ENCODE measurements around the gene MGAT4A. TPM values are rescaled to one million over a fixed set of nuclear protein-coding genes. Genes with fewer than 3 reads are reported as not detected.

MGAT4A gene
- total and polyA plus RNA-seq, 2 experiments from 2014 or later, result 4.4 to 5.6 TPM

DNA sequence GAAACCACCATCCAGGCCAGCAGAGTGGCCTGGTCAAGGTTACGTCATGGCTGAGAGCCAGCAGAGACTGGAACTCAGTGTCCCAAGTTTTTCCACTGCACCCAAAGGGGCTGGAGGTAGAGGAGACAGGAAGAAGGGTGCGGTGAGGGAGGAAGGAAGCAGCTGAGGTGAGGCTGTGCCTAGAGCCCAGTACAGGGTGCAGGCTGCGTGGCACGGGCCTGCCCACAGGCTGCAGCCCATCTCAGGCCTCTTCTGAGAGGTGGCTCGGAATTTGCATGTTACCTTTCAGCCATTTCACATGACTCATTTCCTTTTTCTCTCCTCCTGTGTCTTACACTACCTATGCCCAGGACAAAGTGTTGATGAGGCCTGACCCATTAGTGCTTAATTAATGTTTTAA lies 13.7 kb upstream of the MGAT4A start:
- Mint-ChIP-seq H3K27ac (no peak overlapping the region), H3K4me3 (no peak overlapping the region), H3K27me3 (ENCODE audit: insufficient read depth, low read depth, poor library complexity) (peaks cover 9% of the 10 kb centered on the region), H3K36me3 (ENCODE audit: low read depth) (no peaks in the 10 kb centered on the region), H3K4me1 (peaks cover 12% of the 10 kb centered on the region), H3K9me3 (no peaks in the 10 kb centered on the region)
- Histone ChIP-seq H3K27ac (ENCODE audit: low read depth) (no peak overlapping the region), H3K4me1 (ENCODE audit: insufficient read depth) (no peaks in the 10 kb centered on the region), H3F3A (replicated peaks; ENCODE audit: low read depth) (no peaks in the 10 kb centered on the region), H3K4me2 (no peak overlapping the region), H3K9me2 (ENCODE audit: insufficient read depth) (no peaks in the 10 kb centered on the region), H3K4me3 (no peak overlapping the region), H2AFZ (no peak overlapping the region), H3K79me2 (replicated peaks; ENCODE audit: insufficient read depth) (no peaks in the 10 kb centered on the region), H4K20me1 (replicated peaks; ENCODE audit: insufficient read depth) (no peaks in the 10 kb centered on the region), H3K27me3 (ENCODE audit: insufficient read depth) (no peaks in the 10 kb centered on the region), H3K36me3 (ENCODE audit: insufficient read depth) (no peaks in the 10 kb centered on the region)
- TF ChIP-seq, protein P1, sequence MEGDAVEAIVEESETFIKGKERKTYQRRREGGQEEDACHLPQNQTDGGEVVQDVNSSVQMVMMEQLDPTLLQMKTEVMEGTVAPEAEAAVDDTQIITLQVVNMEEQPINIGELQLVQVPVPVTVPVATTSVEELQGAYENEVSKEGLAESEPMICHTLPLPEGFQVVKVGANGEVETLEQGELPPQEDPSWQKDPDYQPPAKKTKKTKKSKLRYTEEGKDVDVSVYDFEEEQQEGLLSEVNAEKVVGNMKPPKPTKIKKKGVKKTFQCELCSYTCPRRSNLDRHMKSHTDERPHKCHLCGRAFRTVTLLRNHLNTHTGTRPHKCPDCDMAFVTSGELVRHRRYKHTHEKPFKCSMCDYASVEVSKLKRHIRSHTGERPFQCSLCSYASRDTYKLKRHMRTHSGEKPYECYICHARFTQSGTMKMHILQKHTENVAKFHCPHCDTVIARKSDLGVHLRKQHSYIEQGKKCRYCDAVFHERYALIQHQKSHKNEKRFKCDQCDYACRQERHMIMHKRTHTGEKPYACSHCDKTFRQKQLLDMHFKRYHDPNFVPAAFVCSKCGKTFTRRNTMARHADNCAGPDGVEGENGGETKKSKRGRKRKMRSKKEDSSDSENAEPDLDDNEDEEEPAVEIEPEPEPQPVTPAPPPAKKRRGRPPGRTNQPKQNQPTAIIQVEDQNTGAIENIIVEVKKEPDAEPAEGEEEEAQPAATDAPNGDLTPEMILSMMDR (conservative IDR thresholded peaks at IDR 0.05; ENCODE audit: low read depth in 2 of 2), result no peak
- TF ChIP-seq NANOG (IDR thresholded peaks at IDR 0.05; ENCODE audit: borderline replicate concordance) (no peak), EZH2phosphoT487 (IDR thresholded peaks at IDR 0.05; ENCODE audit: unreplicated experiment) (no peak), ZNF114 (CRISPR knock-in tag; IDR thresholded peaks at IDR 0.05) (no peak), STAT1 (IDR thresholded peaks at IDR 0.05; ENCODE audit: unreplicated experiment) (no peak), JUNB (IDR thresholded peaks at IDR 0.05; ENCODE audit: unreplicated experiment) (no peak)
- TF ChIP-seq, protein P2, sequence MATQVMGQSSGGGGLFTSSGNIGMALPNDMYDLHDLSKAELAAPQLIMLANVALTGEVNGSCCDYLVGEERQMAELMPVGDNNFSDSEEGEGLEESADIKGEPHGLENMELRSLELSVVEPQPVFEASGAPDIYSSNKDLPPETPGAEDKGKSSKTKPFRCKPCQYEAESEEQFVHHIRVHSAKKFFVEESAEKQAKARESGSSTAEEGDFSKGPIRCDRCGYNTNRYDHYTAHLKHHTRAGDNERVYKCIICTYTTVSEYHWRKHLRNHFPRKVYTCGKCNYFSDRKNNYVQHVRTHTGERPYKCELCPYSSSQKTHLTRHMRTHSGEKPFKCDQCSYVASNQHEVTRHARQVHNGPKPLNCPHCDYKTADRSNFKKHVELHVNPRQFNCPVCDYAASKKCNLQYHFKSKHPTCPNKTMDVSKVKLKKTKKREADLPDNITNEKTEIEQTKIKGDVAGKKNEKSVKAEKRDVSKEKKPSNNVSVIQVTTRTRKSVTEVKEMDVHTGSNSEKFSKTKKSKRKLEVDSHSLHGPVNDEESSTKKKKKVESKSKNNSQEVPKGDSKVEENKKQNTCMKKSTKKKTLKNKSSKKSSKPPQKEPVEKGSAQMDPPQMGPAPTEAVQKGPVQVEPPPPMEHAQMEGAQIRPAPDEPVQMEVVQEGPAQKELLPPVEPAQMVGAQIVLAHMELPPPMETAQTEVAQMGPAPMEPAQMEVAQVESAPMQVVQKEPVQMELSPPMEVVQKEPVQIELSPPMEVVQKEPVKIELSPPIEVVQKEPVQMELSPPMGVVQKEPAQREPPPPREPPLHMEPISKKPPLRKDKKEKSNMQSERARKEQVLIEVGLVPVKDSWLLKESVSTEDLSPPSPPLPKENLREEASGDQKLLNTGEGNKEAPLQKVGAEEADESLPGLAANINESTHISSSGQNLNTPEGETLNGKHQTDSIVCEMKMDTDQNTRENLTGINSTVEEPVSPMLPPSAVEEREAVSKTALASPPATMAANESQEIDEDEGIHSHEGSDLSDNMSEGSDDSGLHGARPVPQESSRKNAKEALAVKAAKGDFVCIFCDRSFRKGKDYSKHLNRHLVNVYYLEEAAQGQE (IDR thresholded peaks at IDR 0.05; ENCODE audit: unreplicated experiment), result no peak
- DNase-seq (ENCODE audit: low spot score), result no peak
- ATAC-seq, result no peak

DNA sequence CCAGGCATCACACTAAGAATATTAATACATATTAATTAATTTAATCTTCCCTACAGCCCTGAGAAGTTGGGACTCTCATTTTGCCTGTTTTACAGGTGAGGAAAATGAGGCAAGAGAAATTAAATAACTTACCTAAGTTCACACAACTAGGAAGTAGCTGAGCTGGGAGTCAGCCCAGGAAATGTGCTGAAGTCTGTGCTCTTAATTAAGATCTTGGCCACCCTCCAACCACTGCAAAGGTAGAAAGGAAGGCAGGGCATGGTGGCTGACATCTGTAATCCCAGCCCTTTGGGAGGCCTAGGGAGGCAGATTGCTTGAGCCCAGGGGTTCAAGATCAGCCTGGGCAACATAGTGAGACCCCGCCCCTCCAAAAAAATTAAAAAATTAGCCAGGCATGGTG lies 12.9 kb upstream of the MGAT4A start:
- Histone ChIP-seq H3K9me2 (ENCODE audit: insufficient read depth) (no peaks in the 10 kb centered on the region), H3K27ac (ENCODE audit: low read depth) (no peak overlapping the region), H4K20me1 (replicated peaks; ENCODE audit: insufficient read depth) (no peaks in the 10 kb centered on the region), H3K4me2 (no peak overlapping the region), H3F3A (replicated peaks; ENCODE audit: low read depth) (no peaks in the 10 kb centered on the region), H3K36me3 (ENCODE audit: insufficient read depth) (no peaks in the 10 kb centered on the region), H3K27me3 (ENCODE audit: insufficient read depth) (no peaks in the 10 kb centered on the region), H3K4me3 (no peak overlapping the region), H2AFZ (no peak overlapping the region), H3K4me1 (ENCODE audit: insufficient read depth) (no peaks in the 10 kb centered on the region), H3K79me2 (replicated peaks; ENCODE audit: insufficient read depth) (no peaks in the 10 kb centered on the region)
- Mint-ChIP-seq H3K4me3 (no peak overlapping the region), H3K27me3 (ENCODE audit: insufficient read depth, low read depth, poor library complexity) (peaks cover 9% of the 10 kb centered on the region), H3K27ac (no peak overlapping the region), H3K9me3 (no peaks in the 10 kb centered on the region), H3K36me3 (ENCODE audit: low read depth) (no peaks in the 10 kb centered on the region), H3K4me1 (peaks cover 10% of the 10 kb centered on the region)
- ATAC-seq (no peak), DNase-seq (ENCODE audit: low spot score) (no peak)
- TF ChIP-seq, protein P3, sequence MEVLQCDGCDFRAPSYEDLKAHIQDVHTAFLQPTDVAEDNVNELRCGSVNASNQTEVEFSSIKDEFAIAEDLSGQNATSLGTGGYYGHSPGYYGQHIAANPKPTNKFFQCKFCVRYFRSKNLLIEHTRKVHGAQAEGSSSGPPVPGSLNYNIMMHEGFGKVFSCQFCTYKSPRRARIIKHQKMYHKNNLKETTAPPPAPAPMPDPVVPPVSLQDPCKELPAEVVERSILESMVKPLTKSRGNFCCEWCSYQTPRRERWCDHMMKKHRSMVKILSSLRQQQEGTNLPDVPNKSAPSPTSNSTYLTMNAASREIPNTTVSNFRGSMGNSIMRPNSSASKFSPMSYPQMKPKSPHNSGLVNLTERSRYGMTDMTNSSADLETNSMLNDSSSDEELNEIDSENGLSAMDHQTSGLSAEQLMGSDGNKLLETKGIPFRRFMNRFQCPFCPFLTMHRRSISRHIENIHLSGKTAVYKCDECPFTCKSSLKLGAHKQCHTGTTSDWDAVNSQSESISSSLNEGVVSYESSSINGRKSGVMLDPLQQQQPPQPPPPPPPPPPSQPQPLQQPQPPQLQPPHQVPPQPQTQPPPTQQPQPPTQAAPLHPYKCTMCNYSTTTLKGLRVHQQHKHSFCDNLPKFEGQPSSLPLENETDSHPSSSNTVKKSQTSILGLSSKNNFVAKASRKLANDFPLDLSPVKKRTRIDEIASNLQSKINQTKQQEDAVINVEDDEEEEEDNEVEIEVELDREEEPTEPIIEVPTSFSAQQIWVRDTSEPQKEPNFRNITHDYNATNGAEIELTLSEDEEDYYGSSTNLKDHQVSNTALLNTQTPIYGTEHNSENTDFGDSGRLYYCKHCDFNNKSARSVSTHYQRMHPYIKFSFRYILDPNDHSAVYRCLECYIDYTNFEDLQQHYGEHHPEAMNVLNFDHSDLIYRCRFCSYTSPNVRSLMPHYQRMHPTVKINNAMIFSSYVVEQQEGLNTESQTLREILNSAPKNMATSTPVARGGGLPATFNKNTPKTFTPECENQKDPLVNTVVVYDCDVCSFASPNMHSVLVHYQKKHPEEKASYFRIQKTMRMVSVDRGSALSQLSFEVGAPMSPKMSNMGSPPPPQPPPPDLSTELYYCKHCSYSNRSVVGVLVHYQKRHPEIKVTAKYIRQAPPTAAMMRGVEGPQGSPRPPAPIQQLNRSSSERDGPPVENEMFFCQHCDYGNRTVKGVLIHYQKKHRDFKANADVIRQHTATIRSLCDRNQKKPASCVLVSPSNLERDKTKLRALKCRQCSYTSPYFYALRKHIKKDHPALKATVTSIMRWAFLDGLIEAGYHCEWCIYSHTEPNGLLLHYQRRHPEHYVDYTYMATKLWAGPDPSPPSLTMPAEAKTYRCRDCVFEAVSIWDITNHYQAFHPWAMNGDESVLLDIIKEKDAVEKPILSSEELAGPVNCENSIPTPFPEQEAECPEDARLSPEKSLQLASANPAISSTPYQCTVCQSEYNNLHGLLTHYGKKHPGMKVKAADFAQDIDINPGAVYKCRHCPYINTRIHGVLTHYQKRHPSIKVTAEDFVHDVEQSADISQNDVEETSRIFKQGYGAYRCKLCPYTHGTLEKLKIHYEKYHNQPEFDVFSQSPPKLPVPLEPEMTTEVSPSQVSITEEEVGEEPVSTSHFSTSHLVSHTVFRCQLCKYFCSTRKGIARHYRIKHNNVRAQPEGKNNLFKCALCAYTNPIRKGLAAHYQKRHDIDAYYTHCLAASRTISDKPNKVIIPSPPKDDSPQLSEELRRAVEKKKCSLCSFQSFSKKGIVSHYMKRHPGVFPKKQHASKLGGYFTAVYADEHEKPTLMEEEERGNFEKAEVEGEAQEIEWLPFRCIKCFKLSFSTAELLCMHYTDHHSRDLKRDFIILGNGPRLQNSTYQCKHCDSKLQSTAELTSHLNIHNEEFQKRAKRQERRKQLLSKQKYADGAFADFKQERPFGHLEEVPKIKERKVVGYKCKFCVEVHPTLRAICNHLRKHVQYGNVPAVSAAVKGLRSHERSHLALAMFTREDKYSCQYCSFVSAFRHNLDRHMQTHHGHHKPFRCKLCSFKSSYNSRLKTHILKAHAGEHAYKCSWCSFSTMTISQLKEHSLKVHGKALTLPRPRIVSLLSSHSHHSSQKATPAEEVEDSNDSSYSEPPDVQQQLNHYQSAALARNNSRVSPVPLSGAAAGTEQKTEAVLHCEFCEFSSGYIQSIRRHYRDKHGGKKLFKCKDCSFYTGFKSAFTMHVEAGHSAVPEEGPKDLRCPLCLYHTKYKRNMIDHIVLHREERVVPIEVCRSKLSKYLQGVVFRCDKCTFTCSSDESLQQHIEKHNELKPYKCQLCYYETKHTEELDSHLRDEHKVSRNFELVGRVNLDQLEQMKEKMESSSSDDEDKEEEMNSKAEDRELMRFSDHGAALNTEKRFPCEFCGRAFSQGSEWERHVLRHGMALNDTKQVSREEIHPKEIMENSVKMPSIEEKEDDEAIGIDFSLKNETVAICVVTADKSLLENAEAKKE (CRISPR knock-in tag; IDR thresholded peaks at IDR 0.05), result no peak
- TF ChIP-seq POLR2AphosphoS5 (IDR thresholded peaks at IDR 0.05; ENCODE audit: low read depth) (no peak), EZH2phosphoT487 (IDR thresholded peaks at IDR 0.05; ENCODE audit: unreplicated experiment) (no peak), NANOG (IDR thresholded peaks at IDR 0.05; ENCODE audit: borderline replicate concordance) (no peak)

Data from GM23338 (cell line).